Lower leg skin (tissue), 3 donors: Measurements from ENCODE around the gene SLC35G2.

Source experiments
- CTCF ChIP-seq, 3 donors: fragments of 450-650 bp; IDR thresholded peaks; one replicate each; pipeline ENCODE4 v1.5.1; 2016; ENCODE audit warnings: antibody characterized with exemption in 3 of 3, mild to moderate bottlenecking in 3 of 3, moderate library complexity in 2 of 3
- POLR2A ChIP-seq, 2 donors: fragments of 450-650 bp; IDR thresholded peaks; one replicate each; pipeline ENCODE4 v1.6.1; 2016 to 2017; ENCODE audit warnings: antibody characterized with exemption in 2 of 2, mild to moderate bottlenecking in 1 of 2, moderate library complexity in 1 of 2

GRCh38 chr3:136844724-136845123, 25.8 kb downstream of the SLC35G2 start:
- TF ChIP-seq CTCF (IDR thresholded peaks at IDR 0.05): no peak
- no peak for TF ChIP-seq POLR2A (IDR thresholded peaks at IDR 0.05)
